ENCODE results near the gene HOXB9. TPM values are rescaled to one million over a fixed set of nuclear protein-coding genes. Genes with fewer than 3 reads are reported as not detected.

HOXB9 gene
- total RNA-seq, 4 donors from 2014 or later: 13.7 to 47.5 (median 24.9) TPM

DNA sequence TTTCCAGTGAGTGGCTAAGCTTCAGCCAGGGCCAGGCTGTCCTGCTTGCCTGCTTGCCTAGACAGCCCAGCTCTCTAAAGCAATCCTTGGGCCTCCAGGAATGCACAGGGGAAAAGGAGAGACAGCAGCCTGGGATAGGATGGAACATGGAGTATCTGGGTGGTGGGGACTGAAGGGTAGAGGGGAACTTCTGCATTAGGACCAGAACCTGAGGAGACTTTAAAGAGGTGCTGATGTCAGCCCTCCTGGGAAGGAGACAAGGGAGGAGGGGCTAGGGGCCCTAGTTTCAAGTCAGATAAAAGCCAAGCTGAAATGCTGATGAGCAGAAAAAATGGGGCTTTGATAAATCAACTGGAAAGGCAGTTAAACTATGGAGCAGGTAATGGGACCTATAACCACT is 17.1 kb downstream of the HOXB9 start:
- H3K4me3 ChIP-seq: peak overlapping the region in 2 of 4 donors; percentile 65 to 71
- peaks cover 0 to 4% (median 0%) of the 10 kb centered on the region in 3 donors for H3K36me3 ChIP-seq
- TF ChIP-seq POLR2A (IDR thresholded peaks at IDR 0.05): no peak
- TF ChIP-seq, protein P1, sequence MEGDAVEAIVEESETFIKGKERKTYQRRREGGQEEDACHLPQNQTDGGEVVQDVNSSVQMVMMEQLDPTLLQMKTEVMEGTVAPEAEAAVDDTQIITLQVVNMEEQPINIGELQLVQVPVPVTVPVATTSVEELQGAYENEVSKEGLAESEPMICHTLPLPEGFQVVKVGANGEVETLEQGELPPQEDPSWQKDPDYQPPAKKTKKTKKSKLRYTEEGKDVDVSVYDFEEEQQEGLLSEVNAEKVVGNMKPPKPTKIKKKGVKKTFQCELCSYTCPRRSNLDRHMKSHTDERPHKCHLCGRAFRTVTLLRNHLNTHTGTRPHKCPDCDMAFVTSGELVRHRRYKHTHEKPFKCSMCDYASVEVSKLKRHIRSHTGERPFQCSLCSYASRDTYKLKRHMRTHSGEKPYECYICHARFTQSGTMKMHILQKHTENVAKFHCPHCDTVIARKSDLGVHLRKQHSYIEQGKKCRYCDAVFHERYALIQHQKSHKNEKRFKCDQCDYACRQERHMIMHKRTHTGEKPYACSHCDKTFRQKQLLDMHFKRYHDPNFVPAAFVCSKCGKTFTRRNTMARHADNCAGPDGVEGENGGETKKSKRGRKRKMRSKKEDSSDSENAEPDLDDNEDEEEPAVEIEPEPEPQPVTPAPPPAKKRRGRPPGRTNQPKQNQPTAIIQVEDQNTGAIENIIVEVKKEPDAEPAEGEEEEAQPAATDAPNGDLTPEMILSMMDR (IDR thresholded peaks at IDR 0.05): no peak
- H3K9me3 ChIP-seq: no peaks in the 10 kb centered on the region
- no peak for DNase-seq
- H3K4me1 ChIP-seq: peaks cover 0 to 31% (median 16%) of the 10 kb centered on the region in 4 donors
- H3K27me3 ChIP-seq: no peaks in the 10 kb centered on the region
- H3K27ac ChIP-seq: peak overlapping the region in 2 of 4 donors; percentile 89 to 92

DNA sequence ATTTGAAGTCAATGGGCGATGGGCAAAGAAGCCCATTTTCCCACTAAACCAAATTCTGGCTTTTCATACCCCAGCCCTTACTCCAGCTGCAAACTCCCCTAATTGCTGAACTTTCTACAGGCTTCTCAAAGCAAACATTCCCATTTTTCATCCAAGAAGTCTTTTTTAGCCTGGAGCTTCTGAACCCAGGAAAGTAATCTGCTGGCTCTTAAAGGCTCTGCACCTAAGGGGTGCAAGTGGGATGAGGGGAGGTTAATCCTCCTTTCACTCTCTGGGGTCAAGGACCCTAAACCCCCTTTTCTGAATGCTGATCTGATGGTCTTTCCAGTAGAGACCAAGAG is 17.7 kb downstream of the HOXB9 start:
- H3K36me3 ChIP-seq: peaks cover 0 to 4% (median 0%) of the 10 kb centered on the region in 3 donors
- no peak overlapping the region for H3K4me3 ChIP-seq
- no peak for DNase-seq
- no peaks in the 10 kb centered on the region for H3K27me3 ChIP-seq
- H3K4me1 ChIP-seq: peaks cover 0 to 27% (median 16%) of the 10 kb centered on the region in 4 donors
- TF ChIP-seq, protein P1 (IDR thresholded peaks at IDR 0.05): no peak
- no peak for TF ChIP-seq POLR2A (IDR thresholded peaks at IDR 0.05)
- no peaks in the 10 kb centered on the region for H3K9me3 ChIP-seq
- no peak overlapping the region for H3K27ac ChIP-seq

DNA sequence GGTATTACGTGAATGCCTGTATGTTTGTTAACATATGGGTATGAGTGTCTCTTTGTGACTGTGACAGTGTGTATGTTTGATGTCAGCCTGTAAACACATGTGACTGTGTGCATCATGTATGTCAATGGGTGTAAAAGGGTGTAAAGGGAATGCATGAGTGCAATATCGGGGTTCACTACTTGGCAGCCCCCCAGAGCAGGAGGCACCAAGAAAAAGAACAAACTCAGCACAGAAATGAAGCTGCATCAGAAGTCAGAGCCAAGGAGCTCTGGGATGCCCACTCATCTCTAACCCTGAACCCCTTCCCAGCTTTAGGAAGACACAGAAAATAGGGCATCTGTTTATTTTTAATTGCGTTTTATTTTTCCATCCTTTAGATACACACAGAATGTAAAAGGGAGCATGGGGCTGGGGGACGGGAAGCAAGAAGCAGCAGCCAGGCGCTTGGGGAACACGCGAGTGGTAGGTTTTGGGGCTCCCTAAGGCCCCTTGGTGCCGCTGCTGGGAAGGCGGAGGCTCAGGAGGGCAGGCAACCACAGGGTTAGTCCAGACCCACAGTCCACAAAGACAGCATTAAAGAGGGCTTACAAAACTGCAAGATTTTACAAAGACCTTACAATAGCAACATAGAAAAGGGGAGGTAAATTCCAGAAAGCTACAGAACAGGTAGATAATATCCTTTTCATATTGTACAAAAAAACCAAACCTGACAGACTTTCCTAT is 19.1 kb downstream of the HOXB9 start:
- no peak overlapping the region for H3K4me3 ChIP-seq
- TF ChIP-seq, protein P1 (IDR thresholded peaks at IDR 0.05): no peak
- no peak for TF ChIP-seq POLR2A (IDR thresholded peaks at IDR 0.05)
- H3K4me1 ChIP-seq: peaks cover 0 to 29% (median 14%) of the 10 kb centered on the region in 4 donors
- H3K27me3 ChIP-seq: no peaks in the 10 kb centered on the region
- no peak for DNase-seq
- peak overlapping the region in 1 of 4 donors; percentile 92 for H3K27ac ChIP-seq
- H3K36me3 ChIP-seq: peaks cover 0 to 4% (median 0%) of the 10 kb centered on the region in 3 donors
- no peaks in the 10 kb centered on the region for H3K9me3 ChIP-seq

DNA sequence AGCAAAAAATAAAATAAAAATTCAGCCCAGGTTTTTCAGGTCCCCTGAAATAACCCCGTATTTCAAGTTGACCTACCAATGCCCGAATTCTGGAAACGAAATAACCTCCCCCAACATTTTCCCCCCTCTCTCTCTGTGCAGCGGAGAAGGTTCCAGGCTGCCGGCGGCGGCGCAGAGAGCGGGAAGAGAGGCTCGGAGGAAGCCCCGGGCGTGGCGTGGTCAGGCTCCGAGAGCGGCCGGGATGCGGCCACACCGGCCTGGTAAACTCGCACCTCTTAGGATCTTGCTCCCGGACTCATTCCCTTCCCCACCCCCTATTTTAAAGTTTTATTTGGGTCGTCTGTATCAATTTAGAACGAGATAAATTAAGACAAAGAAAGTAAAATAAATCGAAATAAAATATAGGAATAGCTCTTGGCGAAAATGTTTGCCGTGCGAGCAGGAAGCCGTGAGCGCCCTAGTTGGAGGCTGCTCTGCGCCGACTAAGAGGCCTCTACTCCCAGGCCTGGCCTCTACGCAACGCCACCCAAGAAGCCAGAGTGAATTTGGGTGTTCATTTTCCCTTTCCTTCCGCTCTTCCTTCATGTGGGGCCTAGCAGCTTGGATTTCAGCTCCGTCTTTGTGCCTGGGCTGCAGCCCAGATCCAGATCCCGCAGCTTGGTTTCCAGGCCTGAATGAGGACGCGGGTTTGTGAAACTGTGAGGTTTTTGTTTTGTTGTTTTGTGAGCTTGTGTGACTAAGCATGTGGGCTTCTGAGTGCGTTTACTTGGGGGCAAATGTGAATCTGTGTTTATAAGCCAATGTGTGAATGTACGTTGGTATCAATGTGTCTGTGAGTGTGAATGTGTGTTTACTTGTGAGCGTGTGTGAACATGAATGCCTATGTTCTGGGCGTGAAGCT is 19.9 kb downstream of the HOXB9 start:
- H3K27me3 ChIP-seq: no peaks in the 10 kb centered on the region

DNA sequence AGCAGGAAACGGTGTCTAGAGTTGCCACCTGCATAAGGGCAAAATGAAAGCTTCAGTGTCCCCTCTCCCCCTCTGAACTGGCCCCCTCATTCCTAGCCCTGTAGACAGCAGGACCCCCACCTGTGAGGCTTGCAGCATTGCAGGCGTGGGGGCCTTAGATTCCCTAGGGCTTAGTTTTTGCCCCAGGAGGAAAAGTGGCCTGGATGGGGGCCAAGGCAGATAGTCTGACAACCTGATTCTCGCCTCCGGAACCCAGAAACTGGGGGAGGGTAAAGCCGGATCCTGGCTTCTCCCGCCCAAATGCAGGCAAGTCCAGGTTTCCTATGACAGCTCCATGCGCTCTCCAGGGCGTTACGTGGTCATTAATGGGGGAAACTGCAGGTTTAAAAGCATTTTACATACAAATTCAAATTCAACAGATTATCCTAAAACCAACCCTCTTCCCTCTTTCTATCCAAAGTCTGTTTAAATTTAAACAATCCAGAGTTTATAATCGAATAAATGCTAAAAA is 20.7 kb downstream of the HOXB9 start:
- H3K27ac ChIP-seq: peak overlapping the region in 3 of 4 donors; percentile 83 to 92 (median 89)
- peaks cover 0 to 39% (median 9%) of the 10 kb centered on the region in 4 donors for H3K4me1 ChIP-seq
- H3K4me3 ChIP-seq: peak overlapping the region in 3 of 4 donors; percentile 17 to 61 (median 44)
- no peaks in the 10 kb centered on the region for H3K9me3 ChIP-seq
- no peaks in the 10 kb centered on the region for H3K27me3 ChIP-seq
- TF ChIP-seq, protein P1 (IDR thresholded peaks at IDR 0.05): no peak
- TF ChIP-seq POLR2A (IDR thresholded peaks at IDR 0.05): no peak
- DNase-seq: peak in 1 of 3 donors; percentile 53
- peaks cover 0 to 4% (median 0%) of the 10 kb centered on the region in 3 donors for H3K36me3 ChIP-seq

More for the DNA sequence above, 19.9 kb downstream of the HOXB9 start:
- peaks cover 0 to 31% (median 9%) of the 10 kb centered on the region in 4 donors for H3K4me1 ChIP-seq
- no peaks in the 10 kb centered on the region for H3K9me3 ChIP-seq
- H3K27ac ChIP-seq: peak overlapping the region in 2 of 4 donors; percentile 89 to 92
- DNase-seq: no peak
- peaks cover 0 to 4% (median 0%) of the 10 kb centered on the region in 3 donors for H3K36me3 ChIP-seq
- no peak overlapping the region for H3K4me3 ChIP-seq
- TF ChIP-seq, protein P1 (IDR thresholded peaks at IDR 0.05): no peak
- TF ChIP-seq POLR2A (IDR thresholded peaks at IDR 0.05): no peak
